ENCODE results near the gene CCDC40.
A peak's percentile ranks its signal among the peaks of the same experiment; 100 is the strongest.

The CCDC40 gene

GRCh38 chr17:80024206-80024972 lies 12.1 kb upstream of the CCDC40 start:
- peak overlapping the region; percentile 96 for H3K27ac ChIP-seq
- H3K36me3 ChIP-seq: peaks cover 33% of the 10 kb centered on the region
- no peak for DNase-seq
- H3K9me3 ChIP-seq (ENCODE audit: severe bottlenecking): no peaks in the 10 kb centered on the region
- H3K27me3 ChIP-seq (ENCODE audit: insufficient read depth, low read depth, severe bottlenecking): no peaks in the 10 kb centered on the region
- peak overlapping the region; percentile 30 for H3K4me3 ChIP-seq (ENCODE audit: low read depth, low read length)
- TF ChIP-seq CTCF (IDR thresholded peaks at IDR 0.05; ENCODE audit: low read depth, low read length): no peak

- DNase-seq: peak; percentile 100
These were observed 11.3 kb upstream of the CCDC40 start for GRCh38 chr17:80025140-80025539.

GRCh38 chr17:80025796-80026195 lies 10.6 kb upstream of the CCDC40 start:
- TF ChIP-seq CTCF (IDR thresholded peaks at IDR 0.05; ENCODE audit: low read depth, low read length): no peak
- H3K27ac ChIP-seq: peak overlapping the region; percentile 93
- H3K27me3 ChIP-seq (ENCODE audit: insufficient read depth, low read depth, severe bottlenecking): no peaks in the 10 kb centered on the region
- peak; percentile 69 for DNase-seq
- peak overlapping the region; percentile 30 for H3K4me3 ChIP-seq (ENCODE audit: low read depth, low read length)
- peaks cover 39% of the 10 kb centered on the region for H3K36me3 ChIP-seq
- H3K9me3 ChIP-seq (ENCODE audit: severe bottlenecking): no peaks in the 10 kb centered on the region

More at GRCh38 chr17:80025140-80025539, 11.3 kb upstream of the CCDC40 start:
- Histone ChIP-seq H3K4me3 (ENCODE audit: low read depth, low read length) (peak overlapping the region; percentile 30), H3K27ac (peak overlapping the region; percentile 93), H3K36me3 (peaks cover 36% of the 10 kb centered on the region), H3K27me3 (ENCODE audit: insufficient read depth, low read depth, severe bottlenecking) (no peaks in the 10 kb centered on the region), H3K9me3 (ENCODE audit: severe bottlenecking) (no peaks in the 10 kb centered on the region)
- TF ChIP-seq CTCF (IDR thresholded peaks at IDR 0.05; ENCODE audit: low read depth, low read length): 0 out of 2 replicates have a peak, but pooled peaks have one; percentile 19

GRCh38 chr17:80026359-80027042 lies 9.9 kb upstream of the CCDC40 start:
- no peaks in the 10 kb centered on the region for H3K27me3 ChIP-seq (ENCODE audit: insufficient read depth, low read depth, severe bottlenecking)
- H3K27ac ChIP-seq: peak overlapping the region; percentile 93
- no peaks in the 10 kb centered on the region for H3K9me3 ChIP-seq (ENCODE audit: severe bottlenecking)
- H3K36me3 ChIP-seq: peaks cover 39% of the 10 kb centered on the region
- no peak for DNase-seq
- TF ChIP-seq CTCF (IDR thresholded peaks at IDR 0.05; ENCODE audit: low read depth, low read length): no peak
- H3K4me3 ChIP-seq (ENCODE audit: low read depth, low read length): no peak overlapping the region

GRCh38 chr17:80027043-80027435 lies 9.4 kb upstream of the CCDC40 start:
- Histone ChIP-seq H3K27ac (peak overlapping the region; percentile 93), H3K27me3 (ENCODE audit: insufficient read depth, low read depth, severe bottlenecking) (no peaks in the 10 kb centered on the region), H3K4me3 (ENCODE audit: low read depth, low read length) (no peak overlapping the region), H3K9me3 (ENCODE audit: severe bottlenecking) (no peaks in the 10 kb centered on the region), H3K36me3 (peaks cover 39% of the 10 kb centered on the region)
- no peak for DNase-seq
- no peak for TF ChIP-seq CTCF (IDR thresholded peaks at IDR 0.05; ENCODE audit: low read depth, low read length)
